ENCODE measurements around the gene FCN3. TPM values are rescaled to one million over a fixed set of nuclear protein-coding genes. Genes with fewer than 3 reads are reported as not detected.

The FCN3 gene
- not detected for total RNA-seq

GRCh38 chr1:27374362-27375086 is at the start of gene FCN3:
Gene FCN3, minus strand, starts transcription at chr1:27374824. Its CDS starts 6 bp downstream, at chr1:27374818.

GRCh38 chr1:27392096-27392777 is 17.6 kb upstream of the FCN3 start, which contains the start of gene GPR3:
Gene GPR3, plus strand, starts transcription at chr1:27392622. Its CDS starts 1,177 bp downstream, at chr1:27393799.

GRCh38 chr1:27383039-27383605 is 8.5 kb upstream of the FCN3 start, which contains the start of gene CD164L2:
Gene CD164L2, minus strand, starts transcription at chr1:27383333. Its CDS starts 94 bp downstream, at chr1:27383239.

GRCh38 chr1:27366411-27367159 is 8.0 kb downstream of the FCN3 start, which contains the start of gene MAP3K6:
Gene MAP3K6, minus strand, starts transcription at chr1:27366961. Its CDS starts 364 bp downstream, at chr1:27366597.

GRCh38 chr1:27341525-27342252 is 32.9 kb downstream of the FCN3 start, which contains the start of gene SYTL1:
Gene SYTL1, plus strand, starts transcription at chr1:27342022. Its CDS starts 3,313 bp downstream, at chr1:27345335.

GRCh38 chr1:27321813-27322568 is 52.6 kb downstream of the FCN3 start, which contains the start of gene TMEM222:
Gene TMEM222, plus strand, starts transcription at chr1:27322163. Its CDS starts 35 bp downstream, at chr1:27322198.

Other genes starting within 250 kb of the FCN3 start
- gene SLC9A1, start 219.7 kb downstream of the FCN3 start, total RNA-seq, result 10 to 100 TPM; 21.8 to 24.2 TPM
- gene WDTC1, start 140.2 kb downstream of the FCN3 start, total RNA-seq, result 10 to 100 TPM; 40.6 to 41.0 TPM
- gene TMEM222, start 52.7 kb downstream of the FCN3 start, total RNA-seq, result 10 to 100 TPM; 31.1 to 31.6 TPM
- gene SYTL1, start 32.8 kb downstream of the FCN3 start, total RNA-seq, result 100 to 1,000 TPM; 130 to 139 TPM
- gene MAP3K6, start 7.9 kb downstream of the FCN3 start, total RNA-seq, result 1 to 10 TPM; 6.8 to 7.4 TPM
- under 1 TPM in 1 of 2 experiments, not detected in 1; 0.18 TPM for gene CD164L2, start 8.5 kb upstream of the FCN3 start, total RNA-seq
- under 1 TPM; 0.48 to 0.72 TPM for gene GPR3, start 17.8 kb upstream of the FCN3 start, total RNA-seq
- 100 to 1,000 TPM; 139 TPM for gene WASF2, start 115.3 kb upstream of the FCN3 start, total RNA-seq
- gene AHDC1, start 229.3 kb upstream of the FCN3 start, total RNA-seq, result 10 to 100 TPM; 24.6 to 28.9 TPM